NCI-H345 treated with DMSO at 0.1 percent for 48 hours (cell line): Measurements from ENCODE around the gene RIMS1.

ENCODE experiments used
- DNase-seq: peaks from one replicate; lab custom pipeline; 2025; ENCODE audit not compliant: unreplicated experiment; lab: John Stamatoyannopoulos, UW

Gene RIMS1

GRCh38 chr6:72411872-72412708 is 525.7 kb downstream of the RIMS1 start:
- peak; percentile 73 for DNase-seq

- DNase-seq: no peak
Observed at GRCh38 chr6:72412709-72413044, 526.3 kb downstream of the RIMS1 start.

DNA sequence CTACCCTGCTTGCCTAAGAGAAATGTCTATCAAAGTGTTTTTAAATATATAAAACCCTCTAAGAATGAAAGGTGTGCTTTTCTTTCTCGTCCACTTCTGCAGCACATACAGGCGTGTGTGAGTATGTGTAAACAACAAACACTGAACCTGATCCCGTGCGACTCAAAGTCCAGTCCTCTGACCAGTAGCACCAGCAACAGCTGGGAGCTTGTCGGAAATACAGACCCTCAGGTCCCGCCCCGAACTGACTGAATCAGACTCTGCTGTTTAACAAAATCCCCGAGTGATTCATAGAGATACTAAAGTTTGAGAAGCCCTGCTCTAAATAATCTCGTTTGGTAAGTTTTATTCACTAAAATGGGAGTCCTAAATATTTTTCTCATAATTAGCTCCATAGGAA is 527.5 kb downstream of the RIMS1 start:
- DNase-seq: no peak

- DNase-seq: no peak
Observed at GRCh38 chr6:72414657-72415056, 528.3 kb downstream of the RIMS1 start.

DNA sequence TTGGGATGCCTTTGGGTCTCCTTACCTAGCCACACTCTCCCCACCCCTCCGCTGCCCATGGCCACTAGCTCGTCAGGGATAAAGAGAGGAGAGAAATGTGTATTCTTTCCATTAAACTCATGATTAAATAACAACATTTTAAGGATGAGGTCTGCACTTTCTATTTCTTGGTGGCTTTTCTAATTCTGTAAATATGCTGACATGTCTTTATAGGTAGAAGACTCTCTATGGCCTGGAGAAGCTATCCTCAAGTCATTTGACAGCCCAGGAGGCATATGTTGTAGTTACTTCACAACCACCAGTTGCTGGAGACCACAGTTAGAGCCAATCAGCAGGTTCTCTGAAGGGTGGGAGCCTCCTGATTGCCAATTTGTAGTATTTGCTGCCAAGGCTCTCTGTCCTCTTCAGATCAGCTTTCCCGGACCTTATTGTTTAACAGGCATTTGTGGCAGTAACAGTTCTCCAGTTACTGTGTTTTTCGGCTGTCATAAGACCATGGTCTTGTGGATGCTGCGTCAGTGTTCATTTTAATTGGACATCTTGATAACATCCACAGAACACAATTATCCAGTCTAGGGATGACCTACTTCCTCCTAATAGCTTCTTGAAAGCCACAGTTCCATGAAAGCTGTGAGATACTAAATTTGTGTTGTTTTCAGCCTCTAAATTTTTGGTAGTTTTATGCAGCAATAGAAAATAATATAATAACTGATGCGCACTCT is 530.6 kb downstream of the RIMS1 start:
- no peak for DNase-seq

- no peak for DNase-seq
Observed at GRCh38 chr6:72417759-72418158, 531.4 kb downstream of the RIMS1 start.

DNA sequence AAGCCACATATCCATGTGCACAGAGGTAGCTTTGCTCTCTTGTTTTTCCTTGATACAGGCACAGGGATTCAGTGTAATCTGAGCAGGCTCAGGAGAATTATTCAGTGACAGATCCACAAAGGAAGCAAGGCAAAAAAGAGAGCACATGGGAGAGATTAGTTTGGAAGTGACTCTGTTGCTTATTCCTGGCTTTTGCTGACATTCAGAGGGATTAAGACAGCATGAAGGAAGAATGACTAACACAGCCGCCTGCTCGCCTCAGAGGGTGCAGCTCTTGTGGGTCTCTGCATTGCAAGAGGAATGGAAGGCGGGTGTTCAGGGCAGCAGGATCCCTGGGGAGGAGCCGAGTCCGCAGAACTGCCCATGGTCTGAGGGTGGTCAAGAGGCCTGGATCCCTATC is 532.1 kb downstream of the RIMS1 start:
- DNase-seq: no peak

DNA sequence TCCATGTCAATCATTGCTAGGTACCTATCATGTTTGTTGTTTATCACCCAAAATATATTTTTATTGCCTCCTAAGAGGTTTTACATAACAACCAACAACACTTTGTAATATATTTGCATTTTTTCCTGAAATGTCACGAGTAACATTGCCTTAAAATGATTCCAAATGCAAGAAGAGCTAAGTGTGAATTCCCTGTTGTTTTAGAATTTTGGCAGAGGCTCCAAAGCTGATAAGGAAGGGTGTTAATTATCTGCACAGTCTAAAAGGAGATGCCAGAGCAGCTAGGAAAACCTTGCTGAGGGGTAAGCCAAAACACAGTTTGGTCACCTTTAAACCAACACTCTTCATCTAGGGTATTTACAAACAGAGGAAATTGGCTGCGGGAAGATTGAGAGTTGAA is 533.6 kb downstream of the RIMS1 start:
- DNase-seq: no peak

- DNase-seq: no peak
Observed at GRCh38 chr6:72420409-72420808, 534.1 kb downstream of the RIMS1 start.

DNA sequence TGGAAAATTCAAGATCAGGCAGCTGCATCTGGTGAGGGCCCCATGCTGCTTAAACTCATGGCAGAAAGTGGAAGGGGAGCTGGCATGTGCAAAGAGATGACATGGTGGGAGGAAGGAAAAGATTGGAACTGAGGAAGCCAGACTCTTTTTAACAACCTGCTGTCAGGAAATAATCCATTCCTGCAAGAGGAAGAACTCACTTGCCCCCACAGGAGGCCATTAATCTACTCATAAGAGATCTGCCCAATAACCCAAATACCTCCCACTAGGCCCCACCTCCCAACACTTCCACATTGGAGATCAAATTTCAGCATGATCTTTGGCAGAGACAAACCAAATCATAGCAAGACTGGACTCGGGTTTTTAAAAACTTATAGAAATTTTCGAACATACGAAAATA is 535.0 kb downstream of the RIMS1 start:
- no peak for DNase-seq

DNA sequence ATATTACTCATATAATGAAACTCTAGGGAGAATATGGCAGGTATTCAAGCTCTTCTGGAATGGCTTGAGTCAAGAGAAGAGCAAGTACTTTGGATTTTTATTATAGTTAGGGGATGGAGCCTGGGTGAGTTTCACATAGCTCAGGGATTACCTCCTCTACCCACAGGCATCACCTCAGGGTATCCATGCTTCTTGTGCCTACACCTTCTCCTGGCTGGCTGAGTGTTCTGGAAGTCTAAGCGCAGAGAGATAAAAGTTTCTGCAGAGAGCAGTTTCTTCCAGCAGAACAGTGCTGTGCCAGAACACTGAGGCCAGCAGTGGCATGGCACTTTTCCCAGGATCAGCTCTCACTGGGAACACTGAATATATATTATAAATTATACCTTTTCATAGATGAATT is 535.8 kb downstream of the RIMS1 start:
- DNase-seq: no peak

- no peak for DNase-seq
Observed at GRCh38 chr6:72424476-72424875, 538.1 kb downstream of the RIMS1 start.

- no peak for DNase-seq
Observed at GRCh38 chr6:72425003-72425681, 538.8 kb downstream of the RIMS1 start.

DNA sequence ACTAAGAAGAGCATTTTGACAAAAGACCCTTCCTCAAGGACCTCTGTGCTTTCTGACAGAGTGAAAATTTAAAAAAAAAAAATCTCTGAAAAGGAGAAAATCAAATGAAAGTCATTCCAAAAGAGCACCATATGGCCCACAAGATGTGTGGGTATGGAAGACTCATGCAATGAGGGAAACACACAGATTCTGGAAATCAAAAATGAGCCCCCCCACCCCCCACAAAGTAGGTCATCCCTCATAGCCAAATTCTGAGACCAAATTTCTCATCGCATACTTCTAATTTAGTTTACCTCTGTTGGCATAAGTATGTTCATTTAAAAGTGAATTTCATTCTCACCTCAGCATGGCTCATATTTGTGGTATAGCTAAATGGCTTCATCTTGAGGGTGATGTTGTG is 554.3 kb downstream of the RIMS1 start:
- no peak for DNase-seq

- DNase-seq: no peak
Observed at GRCh38 chr6:72446430-72446829, 560.1 kb downstream of the RIMS1 start.
